Neutrophil (primary cell): ENCODE data around the gene CCSER1.

Experiments used
- H3K27ac ChIP-seq: fragments of 200-600 bp; sonication (generic); 2 replicates; pipeline ENCODE4 v1.5.1; 2016; ENCODE audit warnings: mild to moderate bottlenecking, moderate library complexity
- H3K27me3 ChIP-seq: fragments of 200-600 bp; sonication (generic); 2 replicates; pipeline ENCODE4 v1.6.0; 2016; ENCODE audit warnings: mild to moderate bottlenecking
- H3K36me3 ChIP-seq: fragments of 200-600 bp; sonication (generic); 2 replicates; pipeline ENCODE4 v1.5.1; 2017
- H3K4me1 ChIP-seq, 2 experiments: fragments of 200-600 bp in 1 of 2; sonication (generic) in 1 of 2; 1 replicate in 1 of 2; 2 replicates in 1 of 2; pipeline versions ENCODE4 v1.5.1 to v1.6.1; 2013 to 2016; ENCODE audit warnings: low read depth in 1 of 2, low read length in 1 of 2, mild to moderate bottlenecking in 1 of 2, moderate library complexity in 1 of 2; ENCODE audit not compliant: control insufficient read depth in 1 of 2, insufficient read depth in 1 of 2
- H3K4me3 ChIP-seq, 2 experiments: fragments of 200-600 bp in 1 of 2; sonication (generic) in 1 of 2; 1 replicate in 1 of 2; 2 replicates in 1 of 2; pipeline ENCODE4 v1.5.1; 2013 to 2016; ENCODE audit warnings: low read depth in 1 of 2, low read length in 1 of 2, mild to moderate bottlenecking in 1 of 2, moderate library complexity in 1 of 2
- H3K9me3 ChIP-seq: fragments of 200-600 bp; sonication (generic); 2 replicates; pipeline ENCODE4 v1.5.1; 2016
- TF ChIP-seq, protein P1 (sequence below): fragments of 200-600 bp; sonication (generic); IDR thresholded peaks from 2 replicates; pipeline ENCODE4 v1.5.1; 2016; ENCODE audit warnings: antibody characterized with exemption

Gene CCSER1

GRCh38 chr4:90345549-90346215, 218.5 kb downstream of the CCSER1 start:
- peaks cover 0 to 19% of the 10 kb centered on the region in 2 experiments for H3K4me1 ChIP-seq
- no peaks in the 10 kb centered on the region for H3K9me3 ChIP-seq
- H3K36me3 ChIP-seq, result no peaks in the 10 kb centered on the region
- H3K4me3 ChIP-seq, result no peak overlapping the region
- TF ChIP-seq, protein P1, sequence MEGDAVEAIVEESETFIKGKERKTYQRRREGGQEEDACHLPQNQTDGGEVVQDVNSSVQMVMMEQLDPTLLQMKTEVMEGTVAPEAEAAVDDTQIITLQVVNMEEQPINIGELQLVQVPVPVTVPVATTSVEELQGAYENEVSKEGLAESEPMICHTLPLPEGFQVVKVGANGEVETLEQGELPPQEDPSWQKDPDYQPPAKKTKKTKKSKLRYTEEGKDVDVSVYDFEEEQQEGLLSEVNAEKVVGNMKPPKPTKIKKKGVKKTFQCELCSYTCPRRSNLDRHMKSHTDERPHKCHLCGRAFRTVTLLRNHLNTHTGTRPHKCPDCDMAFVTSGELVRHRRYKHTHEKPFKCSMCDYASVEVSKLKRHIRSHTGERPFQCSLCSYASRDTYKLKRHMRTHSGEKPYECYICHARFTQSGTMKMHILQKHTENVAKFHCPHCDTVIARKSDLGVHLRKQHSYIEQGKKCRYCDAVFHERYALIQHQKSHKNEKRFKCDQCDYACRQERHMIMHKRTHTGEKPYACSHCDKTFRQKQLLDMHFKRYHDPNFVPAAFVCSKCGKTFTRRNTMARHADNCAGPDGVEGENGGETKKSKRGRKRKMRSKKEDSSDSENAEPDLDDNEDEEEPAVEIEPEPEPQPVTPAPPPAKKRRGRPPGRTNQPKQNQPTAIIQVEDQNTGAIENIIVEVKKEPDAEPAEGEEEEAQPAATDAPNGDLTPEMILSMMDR, result no peak
- H3K27me3 ChIP-seq, result no peaks in the 10 kb centered on the region
- H3K27ac ChIP-seq, result no peak overlapping the region

DNA sequence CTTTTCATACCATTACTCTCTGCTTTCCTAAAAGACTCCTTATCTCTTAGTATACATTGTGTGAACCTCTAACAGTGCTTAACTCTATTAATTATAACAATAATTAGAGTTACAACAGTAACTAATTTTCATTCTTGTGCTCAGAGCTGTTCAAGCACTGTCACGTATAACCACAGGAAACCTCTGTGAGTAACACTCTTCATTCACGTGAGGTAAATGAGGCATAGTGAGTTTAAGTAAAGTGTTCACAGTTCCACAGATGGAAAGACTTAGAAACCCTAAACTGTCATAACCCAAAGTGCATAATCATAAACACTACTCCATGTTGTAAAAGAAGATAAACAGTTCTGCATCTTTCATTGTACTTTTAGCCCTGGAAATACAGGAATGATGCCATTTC, 222.4 kb downstream of the CCSER1 start:
- TF ChIP-seq, protein P1, result no peak
- Histone ChIP-seq H3K36me3 (no peaks in the 10 kb centered on the region), H3K4me1 (peaks cover 0 to 24% of the 10 kb centered on the region in 2 experiments)

GRCh38 chr4:90357117-90357710, 230.0 kb downstream of the CCSER1 start:
- Histone ChIP-seq H3K36me3 (no peaks in the 10 kb centered on the region), H3K4me3 (no peak overlapping the region), H3K4me1 (peaks cover 0 to 5% of the 10 kb centered on the region in 2 experiments), H3K9me3 (no peaks in the 10 kb centered on the region), H3K27me3 (no peaks in the 10 kb centered on the region), H3K27ac (no peak overlapping the region)
- TF ChIP-seq, protein P1, result no peak

More for the DNA sequence above, 222.4 kb downstream of the CCSER1 start:
- H3K27ac ChIP-seq, result no peak overlapping the region
- no peaks in the 10 kb centered on the region for H3K27me3 ChIP-seq
- no peak overlapping the region for H3K4me3 ChIP-seq
- H3K9me3 ChIP-seq, result no peaks in the 10 kb centered on the region

- no peaks in the 10 kb centered on the region for H3K27me3 ChIP-seq
- TF ChIP-seq, protein P1, result no peak
- no peak overlapping the region for H3K27ac ChIP-seq
- H3K36me3 ChIP-seq, result no peaks in the 10 kb centered on the region
- no peak overlapping the region for H3K4me3 ChIP-seq
- no peaks in the 10 kb centered on the region for H3K4me1 ChIP-seq
- H3K9me3 ChIP-seq, result no peaks in the 10 kb centered on the region
Measured at GRCh38 chr4:90375081-90375480, 247.9 kb downstream of the CCSER1 start.

DNA sequence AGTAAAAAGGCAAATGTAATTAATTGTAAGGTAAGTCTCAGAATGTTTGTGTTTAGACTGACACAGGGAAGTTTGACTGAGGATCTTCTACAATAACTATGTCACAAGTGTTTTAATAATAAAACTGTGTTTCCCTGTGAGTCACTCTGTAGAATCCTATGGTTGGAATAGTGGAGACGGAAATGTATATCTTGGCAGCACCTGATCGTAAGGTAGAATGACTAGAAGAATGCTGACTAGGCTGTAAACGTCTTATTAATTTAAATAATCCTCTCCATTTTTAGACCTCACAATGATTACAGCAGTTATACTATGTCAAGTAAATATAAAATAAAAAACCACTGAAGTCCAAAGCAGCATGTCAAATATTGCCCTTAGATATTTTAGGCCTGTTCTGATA, 266.0 kb downstream of the CCSER1 start:
- H3K4me3 ChIP-seq, result no peak overlapping the region
- no peaks in the 10 kb centered on the region for H3K27me3 ChIP-seq
- no peaks in the 10 kb centered on the region for H3K36me3 ChIP-seq
- TF ChIP-seq, protein P1, result no peak
- no peaks in the 10 kb centered on the region for H3K4me1 ChIP-seq
- H3K27ac ChIP-seq, result no peak overlapping the region
- H3K9me3 ChIP-seq, result no peaks in the 10 kb centered on the region
